22Rv1 (cell line): ENCODE measurements around the gene FGF3.

Experiments
- ZFX ChIP-seq: fragments of 450-650 bp; IDR thresholded peaks from 2 replicates; pipeline ENCODE4 v1.6.1; 2017; ENCODE audit warnings: antibody characterized with exemption, borderline replicate concordance
- TF ChIP-seq, protein P1 (sequence below): fragments of 450-650 bp; IDR thresholded peaks from 2 replicates; pipeline ENCODE4 v1.5.1; 2017; ENCODE audit warnings: mild to moderate bottlenecking

DNA sequence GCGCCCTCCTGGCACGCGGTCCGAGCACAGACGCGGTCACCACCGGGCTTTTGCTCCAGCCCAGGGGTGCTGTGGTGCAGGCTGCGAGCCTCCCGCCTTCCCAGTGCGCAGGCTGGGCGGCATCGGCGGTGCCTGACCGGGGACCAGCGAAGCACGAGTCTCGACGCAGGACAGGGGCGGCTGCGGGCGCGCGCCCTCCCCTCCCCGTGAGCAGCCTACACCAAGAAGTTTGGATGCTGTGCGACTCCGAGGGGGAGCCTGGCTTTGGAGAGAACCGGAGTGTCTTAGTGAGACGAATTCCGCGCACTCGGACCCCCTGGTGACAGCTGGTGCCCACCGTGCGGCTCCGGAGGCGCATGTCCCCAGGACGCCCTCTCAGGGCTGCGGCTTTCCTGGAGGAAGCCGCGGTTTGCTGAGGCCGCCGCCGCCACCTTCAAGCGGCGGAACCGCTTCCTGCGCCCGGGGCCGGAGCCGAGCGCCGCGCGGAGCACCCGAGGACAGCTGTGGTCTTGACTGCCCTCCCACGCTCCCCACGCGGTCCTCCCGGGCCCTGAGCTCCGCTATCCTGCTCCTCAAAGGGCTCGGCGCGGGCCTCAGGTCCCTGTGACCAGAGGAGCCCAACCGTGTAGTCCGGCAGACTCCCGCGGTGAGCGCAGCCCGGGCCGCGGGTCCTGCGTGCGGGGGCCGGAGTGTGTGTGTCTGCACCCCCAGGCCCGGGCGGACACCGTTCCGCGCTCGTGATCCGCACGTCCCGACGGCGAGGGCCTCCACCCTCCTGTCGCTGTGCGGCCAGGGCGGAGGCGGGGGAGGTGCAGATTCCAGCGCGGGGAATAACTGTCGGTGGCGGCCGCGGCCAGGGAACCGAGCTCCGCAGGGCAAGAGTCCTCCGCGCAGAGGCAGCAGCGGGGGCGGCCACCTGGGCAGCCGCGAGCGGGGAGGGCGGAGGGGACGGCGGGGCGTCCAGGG is 1.7 kb downstream of the FGF3 start:
- TF ChIP-seq, protein P1, sequence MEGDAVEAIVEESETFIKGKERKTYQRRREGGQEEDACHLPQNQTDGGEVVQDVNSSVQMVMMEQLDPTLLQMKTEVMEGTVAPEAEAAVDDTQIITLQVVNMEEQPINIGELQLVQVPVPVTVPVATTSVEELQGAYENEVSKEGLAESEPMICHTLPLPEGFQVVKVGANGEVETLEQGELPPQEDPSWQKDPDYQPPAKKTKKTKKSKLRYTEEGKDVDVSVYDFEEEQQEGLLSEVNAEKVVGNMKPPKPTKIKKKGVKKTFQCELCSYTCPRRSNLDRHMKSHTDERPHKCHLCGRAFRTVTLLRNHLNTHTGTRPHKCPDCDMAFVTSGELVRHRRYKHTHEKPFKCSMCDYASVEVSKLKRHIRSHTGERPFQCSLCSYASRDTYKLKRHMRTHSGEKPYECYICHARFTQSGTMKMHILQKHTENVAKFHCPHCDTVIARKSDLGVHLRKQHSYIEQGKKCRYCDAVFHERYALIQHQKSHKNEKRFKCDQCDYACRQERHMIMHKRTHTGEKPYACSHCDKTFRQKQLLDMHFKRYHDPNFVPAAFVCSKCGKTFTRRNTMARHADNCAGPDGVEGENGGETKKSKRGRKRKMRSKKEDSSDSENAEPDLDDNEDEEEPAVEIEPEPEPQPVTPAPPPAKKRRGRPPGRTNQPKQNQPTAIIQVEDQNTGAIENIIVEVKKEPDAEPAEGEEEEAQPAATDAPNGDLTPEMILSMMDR, result no peak
- TF ChIP-seq ZFX, result no peak
